ENCODE data around the gene BCL2.
A peak's percentile ranks its signal among the peaks of the same experiment; 100 is the strongest.

Gene BCL2

GRCh38 chr18:63157293-63158011 lies 162.1 kb downstream of the BCL2 start:
- DNase-seq (ENCODE audit: low read depth), result no peak
- TF ChIP-seq, protein P1, sequence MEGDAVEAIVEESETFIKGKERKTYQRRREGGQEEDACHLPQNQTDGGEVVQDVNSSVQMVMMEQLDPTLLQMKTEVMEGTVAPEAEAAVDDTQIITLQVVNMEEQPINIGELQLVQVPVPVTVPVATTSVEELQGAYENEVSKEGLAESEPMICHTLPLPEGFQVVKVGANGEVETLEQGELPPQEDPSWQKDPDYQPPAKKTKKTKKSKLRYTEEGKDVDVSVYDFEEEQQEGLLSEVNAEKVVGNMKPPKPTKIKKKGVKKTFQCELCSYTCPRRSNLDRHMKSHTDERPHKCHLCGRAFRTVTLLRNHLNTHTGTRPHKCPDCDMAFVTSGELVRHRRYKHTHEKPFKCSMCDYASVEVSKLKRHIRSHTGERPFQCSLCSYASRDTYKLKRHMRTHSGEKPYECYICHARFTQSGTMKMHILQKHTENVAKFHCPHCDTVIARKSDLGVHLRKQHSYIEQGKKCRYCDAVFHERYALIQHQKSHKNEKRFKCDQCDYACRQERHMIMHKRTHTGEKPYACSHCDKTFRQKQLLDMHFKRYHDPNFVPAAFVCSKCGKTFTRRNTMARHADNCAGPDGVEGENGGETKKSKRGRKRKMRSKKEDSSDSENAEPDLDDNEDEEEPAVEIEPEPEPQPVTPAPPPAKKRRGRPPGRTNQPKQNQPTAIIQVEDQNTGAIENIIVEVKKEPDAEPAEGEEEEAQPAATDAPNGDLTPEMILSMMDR (conservative IDR thresholded peaks at IDR 0.05; ENCODE audit: low read length), result no peak
- H3K4me3 ChIP-seq (ENCODE audit: low read length), result no peak overlapping the region

DNA sequence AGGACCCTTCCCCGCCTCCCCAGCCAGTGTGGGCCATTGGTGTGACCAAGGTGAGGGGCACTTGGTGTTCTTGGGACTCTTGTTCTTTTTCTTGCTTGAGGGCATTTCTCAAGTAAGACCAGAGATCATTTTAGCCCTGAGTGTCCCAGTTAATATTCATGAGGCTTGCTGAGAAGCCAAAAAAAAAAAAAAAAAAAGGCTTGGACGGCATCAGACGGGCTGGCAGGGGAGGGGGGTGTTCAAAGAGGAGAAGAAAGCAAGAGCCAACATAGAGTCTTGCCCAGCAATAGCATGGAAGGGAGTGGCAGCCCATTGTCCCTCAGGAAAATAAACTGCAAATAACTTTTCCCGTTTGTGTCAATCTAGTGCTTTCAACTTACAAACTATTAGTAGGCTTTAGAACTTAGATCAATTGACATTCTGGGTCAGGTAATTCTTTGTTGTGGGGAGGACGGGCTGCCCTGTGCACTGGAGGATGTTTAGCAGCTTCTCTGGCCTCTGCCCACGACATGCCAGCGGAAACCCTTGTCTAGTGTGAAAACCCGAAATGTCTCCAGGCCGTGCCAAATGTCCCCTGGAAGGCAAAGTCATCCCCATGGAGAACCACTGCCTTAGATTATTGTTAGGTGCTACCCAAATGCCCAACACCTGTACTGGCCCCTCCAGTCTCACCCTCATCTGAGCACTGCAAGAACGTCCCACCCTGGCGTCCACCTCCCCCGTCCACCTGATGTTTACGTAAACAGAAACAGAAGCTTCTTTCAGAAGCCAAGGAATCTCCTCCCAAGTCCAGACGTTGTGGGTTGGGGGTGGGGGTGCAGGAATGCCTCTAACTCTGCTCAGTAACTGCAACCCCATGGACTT lies 163.4 kb downstream of the BCL2 start:
- no peak overlapping the region for H3K4me3 ChIP-seq (ENCODE audit: low read length)
- no peak for DNase-seq (ENCODE audit: low read depth)
- TF ChIP-seq, protein P1 (conservative IDR thresholded peaks at IDR 0.05; ENCODE audit: low read length), result no peak

GRCh38 chr18:63155169-63155852 lies 164.3 kb downstream of the BCL2 start:
- DNase-seq (ENCODE audit: low read depth), result no peak
- H3K4me3 ChIP-seq (ENCODE audit: low read length), result no peak overlapping the region
- TF ChIP-seq, protein P1 (conservative IDR thresholded peaks at IDR 0.05; ENCODE audit: low read length), result peak; percentile 69

DNA sequence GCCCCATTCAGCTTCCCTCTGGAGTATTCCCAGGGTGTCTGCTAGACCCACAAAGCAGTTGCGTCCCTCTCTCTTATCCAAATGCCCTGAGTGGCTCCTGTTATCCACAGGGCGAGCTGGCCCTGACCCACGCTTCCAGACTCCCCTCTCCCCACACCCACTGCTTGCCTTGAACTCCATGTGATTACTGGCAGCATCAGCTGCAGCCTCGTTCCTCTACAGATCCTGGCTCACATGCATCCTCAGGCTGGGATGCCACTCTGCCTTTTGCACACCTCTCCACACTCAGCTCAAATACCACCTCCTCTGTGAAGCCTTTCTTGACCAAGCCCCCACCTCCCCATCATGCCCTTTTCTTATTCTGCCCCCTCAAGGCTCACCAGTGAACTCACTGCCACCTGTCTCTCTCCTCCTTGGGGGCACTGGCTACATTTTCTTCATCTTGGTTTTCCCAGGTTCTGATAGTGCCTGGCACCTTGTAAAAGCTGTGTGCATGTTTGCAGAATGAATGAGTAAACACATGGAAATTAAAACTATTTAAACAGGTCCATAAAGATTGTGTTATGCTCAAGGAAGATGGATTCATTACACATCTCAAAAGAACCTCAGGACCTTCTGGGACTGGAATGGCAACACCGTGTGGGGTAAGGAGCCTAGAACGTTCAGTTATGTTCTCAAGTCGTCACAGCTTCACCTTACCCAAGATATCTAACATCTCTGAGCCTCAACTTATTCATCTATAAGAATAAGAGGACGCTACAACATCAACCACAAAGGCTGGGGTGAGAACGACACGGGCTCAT lies 165.0 kb downstream of the BCL2 start:
- TF ChIP-seq, protein P1 (conservative IDR thresholded peaks at IDR 0.05; ENCODE audit: low read length), result no peak
- no peak overlapping the region for H3K4me3 ChIP-seq (ENCODE audit: low read length)
- DNase-seq (ENCODE audit: low read depth), result no peak

GRCh38 chr18:63152791-63153190 lies 166.8 kb downstream of the BCL2 start:
- no peak overlapping the region for H3K4me3 ChIP-seq (ENCODE audit: low read length)
- TF ChIP-seq, protein P1 (conservative IDR thresholded peaks at IDR 0.05; ENCODE audit: low read length), result no peak
- no peak for DNase-seq (ENCODE audit: low read depth)

DNA sequence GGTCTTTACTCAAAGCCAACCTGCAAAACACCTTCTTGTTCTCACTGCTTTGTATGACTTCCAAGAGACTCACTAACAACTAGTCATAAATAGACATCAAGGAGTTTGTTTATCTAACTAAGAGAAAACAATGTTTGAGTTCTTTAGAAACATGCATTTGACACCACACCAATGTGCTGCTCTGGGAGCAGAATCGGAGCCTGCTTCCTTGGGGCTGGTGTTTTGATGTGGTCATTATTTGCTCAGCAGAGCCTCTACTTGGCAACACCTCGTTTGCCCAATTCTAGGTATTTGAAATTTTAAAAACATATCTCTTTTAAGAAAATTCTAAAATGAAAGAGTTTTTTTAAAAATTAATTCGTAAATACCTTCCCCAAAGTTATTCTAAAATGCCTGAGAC lies 167.5 kb downstream of the BCL2 start:
- no peak for DNase-seq (ENCODE audit: low read depth)
- no peak overlapping the region for H3K4me3 ChIP-seq (ENCODE audit: low read length)
- TF ChIP-seq, protein P1 (conservative IDR thresholded peaks at IDR 0.05; ENCODE audit: low read length), result no peak

Measured in AG10803 (cell line).